Suprapubic skin (tissue), 4 donors: ENCODE measurements around the gene TMEM229A. TPM values are rescaled to one million over a fixed set of nuclear protein-coding genes. Genes with fewer than 3 reads are reported as not detected.
"Not testable (repeated sequence)": the region's sequence is repeated elsewhere in the genome, so short reads cannot be mapped to it uniquely, and the experiment has no call there.

Experiments
- DNase-seq, 2 donors: peaks; one replicate each; pipeline ENCODE4 v3.0.0-alpha.2; 2019; ENCODE audit warnings: low spot score in 2 of 2
- H3K27ac ChIP-seq: fragments of 200-600 bp; sonication (generic); one replicate; pipeline ENCODE4 v1.5.1; 2019
- H3K27me3 ChIP-seq: fragments of 200-600 bp; sonication (generic); one replicate; pipeline ENCODE4 v1.5.1; 2019
- H3K36me3 ChIP-seq: fragments of 200-600 bp; sonication (generic); one replicate; pipeline ENCODE4 v1.5.1; 2019
- H3K4me1 ChIP-seq: fragments of 200-600 bp; sonication (generic); one replicate; pipeline ENCODE4 v1.5.1; 2019
- H3K4me3 ChIP-seq: fragments of 200-600 bp; sonication (generic); one replicate; pipeline ENCODE4 v1.5.1; 2019; ENCODE audit warnings: mild to moderate bottlenecking
- H3K9me3 ChIP-seq: fragments of 200-600 bp; sonication (generic); one replicate; pipeline ENCODE4 v1.5.1; 2019
- CTCF ChIP-seq, 2 donors: fragments of 200-600 bp in 1 of 2; fragments of 450-650 bp in 1 of 2; sonication (generic) in 1 of 2; IDR thresholded peaks; one replicate each; pipeline ENCODE4 v1.5.1; 2016 to 2019; ENCODE audit warnings: antibody characterized with exemption in 2 of 2, mild to moderate bottlenecking in 1 of 2, moderate library complexity in 1 of 2
- EP300 ChIP-seq: sonication (generic); formaldehyde crosslinking; IDR thresholded peaks from one replicate; pipeline ENCODE4 v1.6.1; 2017; ENCODE audit warnings: antibody characterized with exemption
- POLR2A ChIP-seq, 2 donors: fragments of 450-650 bp; IDR thresholded peaks; one replicate each; pipeline ENCODE4 v1.6.1; 2017; ENCODE audit warnings: antibody characterized with exemption in 2 of 2, mild to moderate bottlenecking in 2 of 2, moderate library complexity in 2 of 2
- POLR2AphosphoS5 ChIP-seq, 3 donors: sonication (generic); formaldehyde crosslinking; IDR thresholded peaks; one replicate each; pipeline ENCODE4 v1.6.1; 2017; ENCODE audit warnings: antibody characterized with exemption in 3 of 3
- WGBS: methylation state at CpG from one replicate; pipeline ENCODE4 v1.1.5; 2018; 5-methylcytosine and 5-hydroxymethylcytosine counted together
- total RNA-seq, 4 donors: library from RNA; depleted of rRNA; stranded (reverse); fragments of >200 nt; gene quantifications; one replicate each; pipeline ENCODE4 v1.1.0, GENCODE V29; 2016

The TMEM229A gene
- total RNA-seq: not detected

- WGBS: 0% methylated on average over 15 of the region's 87 CpGs
- H3K27me3 ChIP-seq: peaks cover 66% of the 10 kb centered on the region
- no peaks in the 10 kb centered on the region for H3K36me3 ChIP-seq
- H3K4me1 ChIP-seq: peaks cover 22% of the 10 kb centered on the region
- H3K4me3 ChIP-seq: peak within 1 kb of the TSS; percentile 54
- H3K27ac ChIP-seq: no peak within 1 kb of the TSS
- H3K9me3 ChIP-seq: no peaks in the 10 kb centered on the region
- DNase-seq: no peak
- TF ChIP-seq CTCF (IDR thresholded peaks at IDR 0.05): no peak
- no peak for TF ChIP-seq POLR2A (IDR thresholded peaks at IDR 0.05)
- no peak for TF ChIP-seq POLR2AphosphoS5 (IDR thresholded peaks at IDR 0.05)
- no peak for TF ChIP-seq EP300
Measured at GRCh38 chr7:124032369-124033094, at the start of gene TMEM229A. Gene TMEM229A, minus strand, starts transcription at chr7:124033067. Its CDS starts 64 bp downstream, at chr7:124033003.

- not testable (repeated sequence) for DNase-seq
- WGBS: 91% methylated on average over 8 of the region's 8 CpGs
Measured at GRCh38 chr7:124082234-124082633, 49.4 kb upstream of the TMEM229A start.

GRCh38 chr7:124077546-124077945 lies 44.7 kb upstream of the TMEM229A start:
- no peak for DNase-seq
- TF ChIP-seq POLR2A (IDR thresholded peaks at IDR 0.05) (no peak), CTCF (IDR thresholded peaks at IDR 0.05) (no peak), POLR2AphosphoS5 (IDR thresholded peaks at IDR 0.05) (no peak), EP300 (no peak)
- Histone ChIP-seq H3K27me3 (no peaks in the 10 kb centered on the region), H3K27ac (no peak overlapping the region), H3K4me1 (no peaks in the 10 kb centered on the region), H3K4me3 (no peak overlapping the region), H3K9me3 (no peaks in the 10 kb centered on the region), H3K36me3 (no peaks in the 10 kb centered on the region)
- 78% methylated on average over 3 of the region's 3 CpGs for WGBS

More at GRCh38 chr7:124082234-124082633, 49.4 kb upstream of the TMEM229A start:
- not testable (repeated sequence) for H3K36me3 ChIP-seq, H3K4me3 ChIP-seq, H3K27ac ChIP-seq, H3K4me1 ChIP-seq, H3K27me3 ChIP-seq, H3K9me3 ChIP-seq

- H3K4me3 ChIP-seq: no peak overlapping the region
- no peak for DNase-seq
- no peak overlapping the region for H3K27ac ChIP-seq
- H3K27me3 ChIP-seq: no peaks in the 10 kb centered on the region
- no peaks in the 10 kb centered on the region for H3K36me3 ChIP-seq
- H3K4me1 ChIP-seq: no peaks in the 10 kb centered on the region
- no peaks in the 10 kb centered on the region for H3K9me3 ChIP-seq
- TF ChIP-seq EP300 (no peak), CTCF (IDR thresholded peaks at IDR 0.05) (no peak), POLR2AphosphoS5 (IDR thresholded peaks at IDR 0.05) (no peak), POLR2A (IDR thresholded peaks at IDR 0.05) (no peak)
Measured at GRCh38 chr7:124076841-124077240, 44.0 kb upstream of the TMEM229A start.

GRCh38 chr7:124074007-124074406 lies 41.1 kb upstream of the TMEM229A start:
- Histone ChIP-seq H3K9me3 (no peaks in the 10 kb centered on the region), H3K27me3 (no peaks in the 10 kb centered on the region), H3K27ac (no peak overlapping the region), H3K36me3 (no peaks in the 10 kb centered on the region), H3K4me3 (no peak overlapping the region), H3K4me1 (no peaks in the 10 kb centered on the region)
- TF ChIP-seq POLR2A (IDR thresholded peaks at IDR 0.05) (no peak), EP300 (no peak), CTCF (IDR thresholded peaks at IDR 0.05) (no peak), POLR2AphosphoS5 (IDR thresholded peaks at IDR 0.05) (no peak)
- DNase-seq: no peak
- 67% methylated on average over 1 of the region's 1 CpG for WGBS

GRCh38 chr7:124073310-124073645 lies 40.4 kb upstream of the TMEM229A start:
- H3K9me3 ChIP-seq: no peaks in the 10 kb centered on the region
- DNase-seq: no peak
- H3K4me3 ChIP-seq: no peak overlapping the region
- no peak overlapping the region for H3K27ac ChIP-seq
- WGBS: 86% methylated on average over 4 of the region's 4 CpGs
- TF ChIP-seq EP300: no peak
- TF ChIP-seq CTCF (IDR thresholded peaks at IDR 0.05): no peak
- no peak for TF ChIP-seq POLR2A (IDR thresholded peaks at IDR 0.05)
- no peak for TF ChIP-seq POLR2AphosphoS5 (IDR thresholded peaks at IDR 0.05)
- H3K36me3 ChIP-seq: no peaks in the 10 kb centered on the region
- no peaks in the 10 kb centered on the region for H3K4me1 ChIP-seq
- H3K27me3 ChIP-seq: no peaks in the 10 kb centered on the region
